NCI-H345 (cell line): ENCODE results near the gene RFFL.
A peak's percentile ranks its signal among the peaks of the same experiment; 100 is the strongest.
"Not testable (repeated sequence)": the region's sequence is repeated elsewhere in the genome, so short reads cannot be mapped to it uniquely, and the experiment has no call there.

Experiments used
- DNase-seq: peaks from one replicate; lab custom pipeline; 2025; lab: John Stamatoyannopoulos, UW

Gene RFFL, protein sequence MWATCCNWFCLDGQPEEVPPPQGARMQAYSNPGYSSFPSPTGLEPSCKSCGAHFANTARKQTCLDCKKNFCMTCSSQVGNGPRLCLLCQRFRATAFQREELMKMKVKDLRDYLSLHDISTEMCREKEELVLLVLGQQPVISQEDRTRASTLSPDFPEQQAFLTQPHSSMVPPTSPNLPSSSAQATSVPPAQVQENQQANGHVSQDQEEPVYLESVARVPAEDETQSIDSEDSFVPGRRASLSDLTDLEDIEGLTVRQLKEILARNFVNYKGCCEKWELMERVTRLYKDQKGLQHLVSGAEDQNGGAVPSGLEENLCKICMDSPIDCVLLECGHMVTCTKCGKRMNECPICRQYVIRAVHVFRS

DNA sequence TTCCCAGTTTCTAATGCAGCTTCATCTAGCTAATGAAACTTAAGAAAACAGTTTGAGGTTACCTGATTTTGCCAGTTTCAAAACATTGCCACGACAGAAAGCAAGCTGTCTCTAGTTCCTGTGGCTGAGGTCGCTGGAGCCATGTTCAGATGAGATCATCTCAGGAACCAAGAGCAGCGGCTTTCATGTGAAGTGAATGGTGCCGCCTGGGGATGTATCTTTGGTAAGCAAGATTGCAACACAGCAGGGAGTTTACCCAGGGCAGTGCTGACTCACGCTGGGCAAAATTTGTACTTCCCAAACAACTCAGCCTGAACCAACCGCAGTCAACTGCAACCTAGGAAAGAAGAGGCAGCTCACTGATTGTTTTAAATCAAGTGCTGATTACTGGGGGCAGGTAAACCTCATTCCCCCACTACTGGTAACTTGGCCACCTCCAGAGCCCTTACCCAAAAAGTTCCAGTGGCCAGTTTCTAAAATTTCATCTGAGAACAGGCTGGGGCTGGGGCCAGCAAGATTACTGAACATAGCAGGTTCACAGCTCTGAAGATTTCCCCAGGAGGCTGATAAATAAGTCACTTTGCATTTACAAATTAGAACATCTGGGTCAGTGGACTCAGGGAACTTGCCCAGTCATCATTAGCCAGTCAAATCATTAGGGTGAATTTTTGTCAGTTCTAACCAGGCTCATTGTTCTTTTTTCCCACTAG lies at the start of gene RFFL:
RFFL (minus strand) TSS at position 194 of the 710 bp plus-strand sequence. CDS start 37,154 bp downstream, outside the sequence.
- peak; percentile 93 for DNase-seq

DNA sequence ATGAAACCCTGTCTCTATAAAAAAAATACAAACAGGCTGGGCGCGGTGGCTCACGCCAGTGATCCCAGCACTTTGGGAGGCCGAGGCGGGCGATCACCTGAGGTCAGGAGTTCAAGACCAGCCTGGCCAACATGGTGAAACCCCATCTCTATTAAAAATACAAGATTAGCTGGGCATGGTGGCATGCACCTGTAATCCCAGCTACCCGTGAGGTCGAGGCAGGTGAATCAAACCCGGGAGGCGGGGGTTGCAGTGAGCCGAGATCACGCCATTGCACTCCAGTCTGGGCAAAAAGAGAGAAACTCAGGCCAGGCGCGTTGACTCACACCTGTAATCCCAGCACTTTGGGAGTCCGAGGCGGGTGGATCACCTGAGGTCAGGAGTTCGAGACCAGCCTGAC lies 47.3 kb upstream of the RFFL start:
- DNase-seq, result not testable (repeated sequence)

DNA sequence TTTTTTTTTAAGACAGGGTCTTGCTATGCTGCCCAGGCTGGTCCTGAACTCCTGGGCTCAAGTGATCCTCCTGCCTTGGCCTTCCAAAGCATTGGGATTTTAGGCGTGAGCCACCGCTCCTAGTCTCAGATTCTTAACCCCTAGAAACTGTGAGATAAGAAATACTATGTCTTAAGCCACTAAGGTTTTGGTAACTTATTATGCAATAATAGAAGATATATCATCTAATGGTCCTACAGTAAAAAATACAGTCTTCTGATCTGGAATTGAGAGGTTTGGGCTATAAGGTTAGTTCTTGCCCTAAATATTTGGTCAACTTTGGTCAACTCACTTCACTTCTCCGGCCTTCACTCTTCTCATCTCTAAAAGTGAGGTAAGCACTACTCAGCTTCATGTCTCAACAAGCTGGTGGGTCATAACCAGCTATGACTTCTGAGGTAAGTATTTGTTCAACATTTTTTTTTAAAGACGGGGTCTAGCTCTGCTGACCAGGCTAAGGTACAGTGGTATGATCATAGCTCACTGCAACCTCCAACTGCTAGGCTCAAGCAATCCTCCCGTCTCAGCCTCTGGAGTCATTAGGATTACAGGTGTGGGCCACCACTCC lies 41.4 kb upstream of the RFFL start:
- no peak for DNase-seq

DNA sequence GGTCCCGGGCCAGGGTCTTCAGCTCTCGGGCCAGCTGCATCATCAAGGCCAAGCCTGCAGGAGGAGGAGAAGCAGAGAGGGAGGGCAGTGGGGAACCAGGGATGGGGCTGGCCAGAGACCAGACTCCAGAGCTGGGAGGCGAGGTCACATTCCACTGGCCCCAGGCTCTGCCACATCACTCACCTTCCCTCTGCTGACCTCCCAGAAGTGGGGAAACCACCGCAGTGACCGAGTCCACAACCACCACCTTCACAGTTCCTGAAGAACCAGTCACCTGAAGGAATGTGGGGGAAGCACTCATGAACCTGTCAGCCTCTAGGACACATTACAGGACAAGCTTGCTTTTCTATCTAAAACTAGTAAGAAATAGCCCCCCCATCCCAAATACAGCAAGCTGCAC lies 39.8 kb upstream of the RFFL start:
- no peak for DNase-seq

DNA sequence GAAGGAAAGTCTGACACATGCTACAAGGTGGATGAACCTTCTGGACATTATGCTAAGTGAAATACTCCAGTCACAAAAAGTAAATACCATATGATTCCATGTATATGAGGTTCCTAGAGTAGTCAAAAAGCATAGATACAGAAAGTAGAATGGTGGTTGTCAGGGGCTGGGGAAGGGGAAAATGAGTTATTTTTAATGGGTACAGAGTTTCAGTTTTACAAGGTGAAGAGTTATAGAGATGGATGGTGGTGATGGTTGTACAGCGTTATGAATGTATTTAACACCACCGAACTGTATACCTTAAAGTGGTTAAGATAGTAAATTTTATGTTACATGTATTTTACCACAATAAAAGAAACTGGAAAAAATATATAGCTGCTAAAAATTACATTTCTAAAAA lies 38.2 kb upstream of the RFFL start:
- DNase-seq, result no peak

DNA sequence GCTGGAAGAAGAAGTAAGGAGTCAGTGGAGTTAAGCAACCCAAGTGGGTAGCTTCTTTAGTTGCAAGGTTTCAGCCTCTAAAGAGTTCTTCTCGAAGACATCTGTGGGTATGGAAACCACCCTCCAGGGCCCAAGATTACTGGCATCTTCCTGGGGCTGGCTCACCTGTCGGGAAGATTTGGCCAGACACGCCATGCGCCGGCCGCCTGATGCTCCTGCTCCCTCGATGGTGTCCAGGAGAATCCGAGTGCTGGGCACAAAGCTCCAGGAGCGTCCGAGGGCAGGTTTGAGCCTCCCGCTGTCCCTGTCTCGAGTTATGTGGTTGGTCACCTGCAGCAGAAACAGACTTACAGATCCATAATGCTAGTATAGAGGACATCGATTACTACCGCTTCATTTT lies 37.5 kb upstream of the RFFL start:
- no peak for DNase-seq

DNA sequence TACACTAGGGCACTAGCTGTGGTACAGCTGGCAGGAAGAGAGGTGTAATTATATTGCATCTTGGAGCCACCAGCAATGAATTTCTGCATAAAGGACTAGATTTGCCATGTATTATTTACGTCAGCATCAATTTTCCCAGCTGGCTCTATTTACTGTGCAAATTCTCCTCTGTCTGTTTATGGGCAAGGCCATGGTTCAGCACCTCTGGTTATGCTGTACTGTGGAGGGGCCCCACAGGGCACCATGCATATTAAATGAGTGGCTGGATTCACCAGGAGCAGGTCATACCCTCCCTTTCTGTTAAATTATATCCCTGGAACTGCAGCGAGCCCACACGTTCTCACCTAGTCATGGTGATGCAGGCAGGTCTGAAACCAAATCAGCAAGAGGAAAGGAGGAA lies 36.4 kb upstream of the RFFL start:
- DNase-seq, result no peak

DNA sequence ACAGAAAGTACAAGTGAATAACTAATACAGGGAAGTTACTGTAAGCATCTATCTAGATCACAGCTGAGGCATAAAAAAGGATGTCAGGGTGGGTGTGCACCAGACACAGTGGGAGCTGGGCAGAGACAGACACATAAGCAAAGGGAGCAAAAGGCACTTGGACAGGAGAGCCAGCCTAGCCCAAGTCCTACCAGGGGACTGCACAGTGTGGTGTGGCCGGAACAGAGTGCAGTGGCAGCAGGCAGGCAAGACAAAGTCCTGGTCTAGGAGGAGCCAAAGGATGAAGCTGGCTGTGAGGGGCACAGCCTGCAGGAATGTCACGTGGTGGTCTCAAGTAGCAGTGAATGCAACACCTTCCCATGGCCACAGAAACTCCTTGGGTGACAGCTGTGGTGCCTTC lies 34.3 kb upstream of the RFFL start:
- no peak for DNase-seq

DNA sequence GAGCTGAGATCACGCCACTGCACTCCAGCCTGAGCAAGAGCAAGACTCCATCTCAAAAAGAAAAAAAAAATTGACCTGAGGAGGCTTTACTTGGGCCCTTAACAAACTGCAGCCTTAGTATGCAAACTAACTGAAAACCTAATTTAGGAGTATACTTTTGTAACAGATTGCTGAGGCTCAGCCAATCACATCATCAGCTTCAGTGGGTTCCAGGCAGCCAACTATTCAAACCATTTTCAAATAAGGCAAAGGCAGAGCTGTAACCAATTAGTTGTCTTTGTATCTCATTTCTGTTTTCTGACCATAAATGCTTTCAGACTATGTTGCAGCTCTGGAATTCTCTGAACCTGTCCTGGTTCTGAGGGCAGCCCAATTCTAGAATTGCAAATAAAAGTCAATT lies 32.2 kb upstream of the RFFL start:
- DNase-seq, result no peak

DNA sequence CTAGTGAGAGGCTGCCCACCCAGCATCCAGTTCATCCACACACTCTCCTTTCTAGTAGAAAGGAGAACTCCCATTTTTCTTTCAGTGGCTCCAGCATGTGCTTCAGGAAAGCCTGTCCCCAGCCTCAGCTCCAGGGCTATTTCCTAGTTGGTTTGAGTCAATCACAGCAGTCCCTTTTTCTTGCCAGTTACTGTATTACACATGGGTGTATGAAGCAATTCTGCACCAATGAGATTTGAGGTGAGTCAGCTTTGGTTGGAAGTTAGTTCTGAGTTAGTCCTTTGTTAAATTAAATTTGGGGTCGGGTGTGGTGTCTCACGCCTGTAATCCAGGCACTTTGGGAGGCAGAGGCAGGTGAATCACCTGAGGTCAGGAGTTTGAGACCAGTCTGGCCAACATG lies 31.4 kb upstream of the RFFL start:
- DNase-seq, result no peak

DNA sequence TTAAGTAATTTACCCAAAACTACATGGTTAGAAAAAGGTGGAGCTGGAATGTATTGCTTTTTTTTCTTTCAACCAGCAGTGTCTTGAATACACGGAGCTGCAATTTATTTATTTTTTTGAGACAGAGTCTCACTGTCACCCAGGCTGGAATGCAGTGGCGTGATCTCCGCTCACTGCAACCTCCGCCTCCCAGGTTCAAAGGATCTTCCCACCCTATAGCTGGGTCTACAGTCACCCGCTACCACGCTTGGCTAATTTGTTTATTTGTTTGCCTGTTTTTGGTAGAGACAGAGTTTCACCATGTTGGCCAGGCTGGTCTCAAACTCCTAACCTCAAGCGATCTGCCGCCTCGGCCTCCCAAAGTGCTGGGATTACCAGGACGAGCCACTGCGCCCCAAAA lies 27.2 kb upstream of the RFFL start:
- not testable (repeated sequence) for DNase-seq

DNA sequence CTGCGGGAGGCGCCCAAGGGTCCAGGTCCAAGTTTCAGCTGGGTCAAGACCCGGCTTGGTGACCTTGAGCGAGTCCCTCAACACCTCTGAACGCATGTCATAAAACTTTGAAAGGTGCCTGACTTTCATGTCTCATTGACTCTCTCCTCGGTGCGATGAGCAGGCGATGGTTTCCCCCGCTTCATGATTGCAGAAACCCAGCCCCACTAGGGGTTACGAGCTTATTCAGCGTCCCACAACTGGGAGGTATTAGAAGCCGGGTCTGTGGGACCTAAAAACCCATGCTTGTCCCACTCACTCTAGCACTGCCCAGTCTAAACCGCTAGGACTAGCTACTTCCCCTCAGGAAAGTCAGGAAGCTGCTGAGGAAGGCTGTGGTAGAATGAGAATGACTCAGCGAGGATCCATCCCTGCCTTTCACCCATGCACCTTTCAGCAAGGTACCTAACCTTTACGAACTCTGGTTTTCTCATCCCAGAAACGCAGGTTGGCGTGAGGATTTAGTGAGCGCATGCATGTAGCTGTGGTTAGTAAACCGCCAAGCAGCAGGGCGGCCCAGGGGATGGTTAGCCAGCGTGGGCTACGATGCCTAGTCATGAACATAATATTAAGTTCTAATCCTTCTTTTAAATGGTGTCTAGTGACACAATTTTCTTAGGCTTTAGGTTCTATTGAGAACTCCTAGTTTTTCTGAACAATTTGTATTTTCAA lies 26.2 kb upstream of the RFFL start:
- no peak for DNase-seq

DNA sequence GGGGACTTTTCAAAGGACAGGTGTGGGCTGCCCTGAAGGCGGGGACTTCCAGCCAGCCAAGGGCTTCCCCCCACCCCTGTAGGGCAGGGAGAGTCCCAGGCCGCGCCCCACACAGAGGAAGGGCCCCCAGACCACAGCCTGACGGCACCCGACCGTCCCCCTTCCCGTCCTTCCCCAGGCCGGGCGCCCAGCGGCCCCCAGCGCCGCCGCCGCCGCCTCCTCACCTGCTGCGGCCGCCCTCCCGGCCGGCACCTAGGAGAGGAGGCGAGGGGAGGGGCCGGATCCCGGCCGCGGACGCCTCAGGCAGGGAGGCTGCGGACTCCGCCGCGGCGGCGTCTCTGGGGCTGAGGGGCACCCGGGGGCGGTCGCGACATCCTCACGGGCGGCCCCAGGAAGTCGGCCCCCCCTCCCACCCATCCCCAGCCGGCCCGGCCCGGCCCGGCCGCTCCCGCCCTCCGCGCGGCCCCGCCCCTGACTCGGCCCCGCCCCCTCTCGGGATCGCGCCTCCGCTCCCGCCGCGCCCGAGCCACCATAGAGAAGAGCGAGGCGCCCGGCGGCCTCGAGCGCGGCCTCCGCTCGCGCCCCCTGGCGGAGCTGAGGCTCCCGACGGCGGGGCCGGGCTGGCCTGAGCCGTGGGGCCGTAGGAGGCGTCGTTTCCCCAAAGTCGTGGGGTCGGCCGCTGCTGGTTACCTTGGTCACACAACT lies 25.5 kb upstream of the RFFL start:
- peak; percentile 89 for DNase-seq

DNA sequence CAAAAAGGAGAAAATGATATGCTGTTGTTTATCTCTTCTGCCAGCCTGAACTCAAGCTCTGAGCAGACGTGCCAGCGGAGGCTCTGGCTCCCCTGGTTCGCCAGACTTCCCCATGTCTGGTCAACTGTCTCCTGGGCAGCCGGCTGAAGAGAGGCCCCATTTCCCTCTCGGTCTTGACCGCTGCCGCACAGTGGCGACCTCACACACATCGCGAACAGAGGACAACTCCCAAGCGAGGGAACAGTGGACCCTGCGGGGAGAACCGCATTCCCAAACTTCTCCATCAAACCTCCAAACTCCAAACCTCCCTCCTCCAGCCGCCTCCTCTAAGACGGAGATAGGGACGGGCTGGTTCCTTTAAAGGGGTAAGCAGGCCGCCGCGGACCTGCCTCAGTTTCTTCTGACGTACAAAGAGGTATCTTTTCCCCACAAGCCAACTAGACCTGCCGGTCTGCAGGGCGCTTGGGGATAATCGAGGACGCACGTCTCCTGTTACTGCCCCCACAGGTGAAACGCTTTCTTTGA lies 24.9 kb upstream of the RFFL start:
- DNase-seq, result no peak

DNA sequence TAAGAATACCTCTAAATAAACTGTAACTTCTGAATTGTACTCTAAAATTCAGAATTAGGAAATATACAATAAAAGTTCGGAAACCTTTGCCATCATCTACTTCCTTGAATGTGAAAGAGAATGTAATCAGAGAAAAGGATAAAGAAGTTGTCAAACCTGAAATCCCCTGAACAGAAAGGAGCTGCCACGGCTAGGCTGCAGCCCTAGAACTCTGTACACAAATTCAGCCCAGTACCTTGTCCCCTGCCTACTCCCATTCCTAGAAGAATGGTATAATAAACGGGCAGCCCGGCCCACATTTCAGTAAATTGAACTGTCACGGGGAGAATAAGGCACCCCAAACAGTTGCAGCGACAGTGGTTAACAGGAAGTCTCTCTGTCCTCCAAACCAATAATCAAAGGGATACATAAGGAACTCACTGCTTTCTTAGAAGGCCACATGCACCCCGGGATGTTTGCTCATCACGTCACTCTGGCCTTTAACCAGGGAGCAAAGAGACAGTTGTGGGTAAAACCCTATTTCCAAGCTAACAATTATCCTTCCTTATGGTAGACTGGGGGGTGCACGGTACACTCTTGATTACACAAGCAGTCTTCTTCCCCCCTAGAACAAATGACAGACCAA lies 24.3 kb upstream of the RFFL start:
- DNase-seq, result peak; percentile 20

DNA sequence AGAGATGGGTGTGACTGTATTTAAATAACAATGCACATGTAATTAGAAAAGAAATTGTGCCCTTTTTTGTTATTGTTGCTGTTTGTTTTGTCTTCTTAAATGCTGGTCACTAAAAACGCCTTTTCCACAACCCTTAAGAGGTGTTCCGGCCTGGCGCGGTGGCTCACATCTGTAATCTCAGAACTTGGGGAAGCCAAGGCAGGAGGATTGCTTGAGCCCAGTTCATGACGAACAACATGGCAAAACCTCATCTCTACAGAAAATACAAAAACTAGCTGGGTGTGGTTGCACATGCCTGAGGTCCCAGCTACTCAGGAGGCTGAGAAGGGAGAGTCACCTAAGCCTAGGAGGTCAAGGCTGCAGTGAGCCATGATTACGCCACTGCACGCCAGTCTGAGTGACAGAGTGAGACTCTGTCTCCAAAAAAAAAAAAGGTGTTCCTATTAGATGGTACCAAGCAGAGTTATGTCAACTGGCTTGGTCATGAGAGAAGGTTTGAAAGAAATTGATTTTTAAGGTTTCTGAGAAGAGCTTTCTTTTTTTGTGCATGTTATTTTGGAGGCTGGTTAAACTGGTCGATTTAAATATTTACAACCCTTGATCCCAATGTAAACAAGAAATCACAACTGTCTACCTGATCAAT lies 23.5 kb upstream of the RFFL start:
- DNase-seq, result no peak

DNA sequence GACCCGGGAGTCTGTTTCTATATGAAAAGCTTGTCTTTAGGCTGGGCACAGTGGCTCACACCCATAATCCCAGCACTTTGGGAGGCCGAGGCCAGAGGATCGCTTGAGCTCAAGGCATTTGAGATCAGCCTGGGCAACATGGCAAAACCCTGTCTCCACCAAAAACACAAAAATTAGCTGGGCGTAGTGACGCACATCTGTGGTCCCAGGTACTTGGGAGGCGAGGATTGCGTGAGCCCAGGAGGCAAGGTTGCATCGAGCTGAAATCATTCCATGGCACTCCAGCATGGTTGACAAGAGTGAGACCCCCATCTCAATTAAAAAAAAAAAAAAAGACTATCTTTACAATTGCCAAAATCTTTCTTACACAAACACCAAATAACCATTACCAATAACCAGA lies 22.7 kb upstream of the RFFL start:
- DNase-seq, result no peak

DNA sequence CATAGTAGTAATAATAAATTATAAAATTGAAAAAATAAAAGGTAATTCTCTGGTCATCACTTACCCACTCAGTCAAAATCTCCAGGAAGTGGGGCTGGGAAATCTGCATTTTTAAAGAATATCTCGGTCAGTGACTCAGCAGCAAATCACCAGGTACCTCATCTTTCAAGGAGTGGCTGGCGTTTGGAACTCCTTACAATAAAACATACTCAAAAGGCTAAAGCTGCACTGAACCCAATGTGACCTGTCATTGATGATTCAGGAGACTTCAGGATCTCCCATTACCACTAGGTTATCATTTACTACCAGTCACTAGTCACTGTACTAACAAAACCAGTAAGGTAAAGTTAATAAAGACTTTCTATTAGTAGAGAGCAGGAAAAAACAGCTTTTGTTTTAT lies 21.5 kb upstream of the RFFL start:
- DNase-seq, result no peak

DNA sequence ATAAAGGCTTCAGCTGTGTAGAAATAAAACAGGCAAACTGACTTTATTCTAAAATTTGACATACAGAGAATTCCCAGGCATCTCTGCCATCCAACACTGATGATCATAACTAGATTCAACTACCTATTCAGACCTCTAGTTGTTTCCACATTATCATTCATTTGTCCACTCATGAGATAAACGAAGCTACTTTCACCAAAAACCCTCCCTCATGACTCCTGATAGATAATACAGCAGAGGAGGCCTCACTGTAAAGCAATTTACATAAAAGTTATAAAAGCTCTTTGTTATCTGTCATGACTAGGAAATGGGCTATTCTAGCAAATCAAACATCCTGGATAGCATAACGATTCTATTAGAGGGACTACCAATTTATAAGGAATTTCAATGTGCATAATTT lies 19.6 kb upstream of the RFFL start:
- DNase-seq, result no peak

DNA sequence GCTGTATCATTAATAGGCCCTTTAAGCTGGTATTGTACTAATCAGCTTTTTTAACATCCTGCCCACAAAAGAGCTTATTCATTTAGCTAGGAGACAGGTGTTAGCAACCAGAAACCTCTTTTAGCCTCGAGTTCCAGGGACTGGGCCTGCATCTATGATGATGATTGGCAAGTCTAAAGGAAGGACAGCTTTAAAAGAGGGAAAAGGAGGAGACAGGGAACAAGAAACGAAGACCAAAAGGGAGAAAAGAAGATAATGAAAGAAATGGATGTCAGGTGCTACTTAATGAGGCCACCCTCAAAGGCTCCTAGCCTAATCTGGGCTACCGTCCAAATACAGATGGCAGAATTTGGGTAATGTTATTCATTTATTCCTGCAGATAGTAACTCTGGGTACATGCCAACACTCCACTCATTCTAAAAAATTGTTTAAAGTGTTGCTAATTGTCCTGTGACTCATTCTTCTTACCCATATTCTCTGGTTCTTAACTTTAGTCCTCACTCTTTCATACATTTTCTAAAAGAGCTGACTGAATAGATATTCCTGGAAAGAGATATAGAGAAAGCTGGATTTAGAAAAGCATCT lies 18.7 kb upstream of the RFFL start:
- peak; percentile 41 for DNase-seq
